OCI-LY3 (cell line): ENCODE data around the gene ATP12A.
"Not testable (repeated sequence)": the region's sequence is repeated elsewhere in the genome, so short reads cannot be mapped to it uniquely, and the experiment has no call there.

ENCODE experiments used
- H2AFZ ChIP-seq: fragments of 200-600, 300-600 bp; shearing (Covaris generic); 2 replicates; pipeline ENCODE4 v1.6.0; 2014; ENCODE audit warnings: antibody characterized with exemption, low read depth, low read length
- H3K27ac ChIP-seq: fragments of 200-600, 300-600 bp; sonication (generic); 2 replicates; pipeline ENCODE4 v1.5.1; 2014; ENCODE audit warnings: mild to moderate bottlenecking, low read length, moderate library complexity, mixed read lengths
- H3K27me3 ChIP-seq: fragments of 200-600, 300-600 bp; sonication (generic); 2 replicates; pipeline ENCODE4 v1.6.1; 2014; ENCODE audit warnings: low read depth, low read length, mixed read lengths
- H3K36me3 ChIP-seq: fragments of 200-600, 300-600 bp; sonication (generic); replicated peaks from 2 replicates; pipeline ENCODE3; 2014; ENCODE audit warnings: low read depth, low read length, mixed read lengths
- H3K4me1 ChIP-seq: fragments of 300-600, 200-600 bp; sonication (generic); 2 replicates; pipeline ENCODE4 v1.6.1; 2014; ENCODE audit warnings: low read length, mixed read lengths
- H3K4me2 ChIP-seq: fragments of 200-600, 300-600 bp; sonication (generic); 2 replicates; pipeline ENCODE4 v1.6.1; 2014; ENCODE audit warnings: low read length, mixed read lengths
- H3K4me3 ChIP-seq: fragments of 300-600, 200-600 bp; sonication (generic); 2 replicates; pipeline ENCODE4 v1.5.1; 2014; ENCODE audit warnings: antibody characterized with exemption, mild to moderate bottlenecking, low read length, moderate library complexity
- H3K79me2 ChIP-seq: fragments of 300-600, 200-600 bp; shearing (Covaris generic); 2 replicates; pipeline ENCODE4 v1.6.1; 2014; ENCODE audit warnings: mild to moderate bottlenecking, low read length, mixed read lengths
- H3K9ac ChIP-seq: fragments of 300-600, 200-600 bp; shearing (Covaris generic); 2 replicates; pipeline ENCODE4 v1.6.0; 2014; ENCODE audit warnings: mild to moderate bottlenecking, low read length, moderate library complexity
- H3K9me3 ChIP-seq: fragments of 200-600, 300-600 bp; shearing (Covaris generic); 2 replicates; pipeline ENCODE4 v1.6.1; 2014; ENCODE audit warnings: low read length, mixed read lengths; ENCODE audit not compliant: insufficient read depth
- H4K20me1 ChIP-seq: fragments of 200-600, 300-600 bp; sonication (generic); 2 replicates; pipeline ENCODE4 v1.6.1; 2016; ENCODE audit warnings: low read length, mixed read lengths; ENCODE audit not compliant: insufficient read depth
- CTCF ChIP-seq: fragments of 200-600, 300-600 bp; sonication (generic); IDR thresholded peaks from 2 replicates; pipeline ENCODE4 v1.5.1; 2014; ENCODE audit warnings: antibody characterized with exemption, low read length, low read depth
- EZH2phosphoT487 ChIP-seq: fragments of 200-600 bp; shearing (Covaris generic); IDR thresholded peaks from 2 replicates; pipeline ENCODE4 v1.6.1; 2018; ENCODE audit warnings: antibody characterized with exemption, mixed run types, low read depth

The ATP12A gene

GRCh38 chr13:24725379-24725778 lies 45.2 kb downstream of the ATP12A start:
- TF ChIP-seq CTCF (no peak), EZH2phosphoT487 (no peak)
- no peaks in the 10 kb centered on the region for H3K9me3 ChIP-seq
- no peak overlapping the region for H2AFZ ChIP-seq
- H3K9ac ChIP-seq, result no peak overlapping the region
- no peak overlapping the region for H3K4me3 ChIP-seq
- no peaks in the 10 kb centered on the region for H3K36me3 ChIP-seq
- no peak overlapping the region for H3K27ac ChIP-seq
- no peaks in the 10 kb centered on the region for H4K20me1 ChIP-seq
- no peak overlapping the region for H3K4me2 ChIP-seq
- H3K79me2 ChIP-seq, result no peaks in the 10 kb centered on the region
- peaks cover 40% of the 10 kb centered on the region for H3K27me3 ChIP-seq
- H3K4me1 ChIP-seq, result peaks cover 7% of the 10 kb centered on the region; the same call in 1 of the 2 replicates

GRCh38 chr13:24727731-24728601 lies 47.8 kb downstream of the ATP12A start:
- TF ChIP-seq CTCF (peak; percentile 79), EZH2phosphoT487 (no peak)
- H3K9me3 ChIP-seq, result no peaks in the 10 kb centered on the region
- no peaks in the 10 kb centered on the region for H3K79me2 ChIP-seq
- H3K4me2 ChIP-seq, result peak overlapping the region; percentile 60
- H3K27me3 ChIP-seq, result peaks cover 29% of the 10 kb centered on the region
- no peak overlapping the region for H3K9ac ChIP-seq
- peaks cover 15% of the 10 kb centered on the region for H3K4me1 ChIP-seq
- H4K20me1 ChIP-seq, result no peaks in the 10 kb centered on the region
- peak overlapping the region; percentile 49 for H3K4me3 ChIP-seq
- peak overlapping the region; percentile 3; the same call in 1 of the 2 replicates for H2AFZ ChIP-seq
- no peaks in the 10 kb centered on the region for H3K36me3 ChIP-seq
- H3K27ac ChIP-seq, result no peak overlapping the region

GRCh38 chr13:24730873-24731567 lies 50.8 kb downstream of the ATP12A start:
- not testable (repeated sequence) for H3K27ac ChIP-seq, H3K27me3 ChIP-seq, H3K79me2 ChIP-seq, H2AFZ ChIP-seq, H3K9me3 ChIP-seq, H4K20me1 ChIP-seq, H3K36me3 ChIP-seq, H3K9ac ChIP-seq
- Histone ChIP-seq H3K4me1 (peaks cover 23% of the 10 kb centered on the region), H3K4me2 (peak overlapping the region; percentile 40), H3K4me3 (peak overlapping the region; percentile 22; the same call in 1 of the 2 replicates)

- H3K36me3 ChIP-seq, result no peaks in the 10 kb centered on the region
- no peak overlapping the region for H3K4me2 ChIP-seq
- no peaks in the 10 kb centered on the region for H4K20me1 ChIP-seq
- H2AFZ ChIP-seq, result no peak overlapping the region
- H3K4me3 ChIP-seq, result no peak overlapping the region
- no peaks in the 10 kb centered on the region for H3K9me3 ChIP-seq
- peaks cover 16% of the 10 kb centered on the region for H3K4me1 ChIP-seq
- H3K27ac ChIP-seq, result no peak overlapping the region
- H3K9ac ChIP-seq, result no peak overlapping the region
- H3K27me3 ChIP-seq, result no peaks in the 10 kb centered on the region
- no peaks in the 10 kb centered on the region for H3K79me2 ChIP-seq
- no peak for TF ChIP-seq EZH2phosphoT487
- TF ChIP-seq CTCF, result no peak
These were observed 54.7 kb downstream of the ATP12A start for GRCh38 chr13:24734950-24735349.
